Calu3 (cell line): ENCODE measurements around the gene PPP1R14C. TPM values are rescaled to one million over a fixed set of nuclear protein-coding genes. Genes with fewer than 3 reads are reported as not detected.

Experiments
- BruUV-seq: library from RNA; stranded (reverse); fragments of 400-500 nt; replicated peaks from 2 replicates; lab custom pipeline; 2021; lab: Mats Ljungman, UMichigan
- CTCF ChIA-PET: fragments of 300-600 bp; sonication (Branson Sonifier 250); formaldehyde crosslinking; loops from one replicate; lab custom pipeline; 2022; ENCODE audit warnings: antibody characterized with exemption; lab: Charles Lee
- DNase-seq: peaks from one replicate; pipeline ENCODE4 v3.0.0; 2022
- H3K27ac Mint-ChIP-seq: one replicate; pipeline ENCODE4 v1.8.0; 2022; ENCODE audit warnings: mixed read lengths; ENCODE audit not compliant: unreplicated experiment
- H3K27me3 Mint-ChIP-seq: one replicate; pipeline ENCODE4 v1.8.0; 2022; ENCODE audit warnings: mixed read lengths; ENCODE audit not compliant: unreplicated experiment
- H3K36me3 Mint-ChIP-seq: one replicate; pipeline ENCODE4 v1.8.0; 2022; ENCODE audit warnings: mild to moderate bottlenecking, moderate library complexity, mixed read lengths; ENCODE audit not compliant: insufficient read depth, unreplicated experiment
- H3K4me1 Mint-ChIP-seq: one replicate; pipeline ENCODE4 v1.8.0; 2022; ENCODE audit warnings: mild to moderate bottlenecking, low read depth, mixed read lengths; ENCODE audit not compliant: unreplicated experiment
- H3K4me3 Mint-ChIP-seq: one replicate; pipeline ENCODE4 v1.8.0; 2022; ENCODE audit warnings: mild to moderate bottlenecking, low read depth, moderate library complexity, mixed read lengths; ENCODE audit not compliant: unreplicated experiment
- H3K9me3 Mint-ChIP-seq: one replicate; pipeline ENCODE4 v1.8.0; 2022; ENCODE audit warnings: low read depth, mixed read lengths; ENCODE audit not compliant: unreplicated experiment
- intact Hi-C: fragments of 100-400 bp; cut with micrococcal nuclease; formaldehyde crosslinking; loops from one replicate; pipeline ENCODE4 v1.10.0; 2022; ENCODE audit not compliant: unreplicated experiment
- total RNA-seq: library from RNA; stranded (reverse); gene quantifications from 2 replicates; pipeline ENCODE4 v1.2.3, GENCODE V29; 2022
- TF ChIP-seq, protein P1 (sequence below): fragments of 200-600 bp; IDR thresholded peaks from one replicate; pipeline ENCODE4 v1.8.0; 2022; ENCODE audit warnings: antibody characterized with exemption; ENCODE audit not compliant: unreplicated experiment

PPP1R14C gene
- total RNA-seq, 1 experiment from 2014 or later, result 3.6 TPM

DNA sequence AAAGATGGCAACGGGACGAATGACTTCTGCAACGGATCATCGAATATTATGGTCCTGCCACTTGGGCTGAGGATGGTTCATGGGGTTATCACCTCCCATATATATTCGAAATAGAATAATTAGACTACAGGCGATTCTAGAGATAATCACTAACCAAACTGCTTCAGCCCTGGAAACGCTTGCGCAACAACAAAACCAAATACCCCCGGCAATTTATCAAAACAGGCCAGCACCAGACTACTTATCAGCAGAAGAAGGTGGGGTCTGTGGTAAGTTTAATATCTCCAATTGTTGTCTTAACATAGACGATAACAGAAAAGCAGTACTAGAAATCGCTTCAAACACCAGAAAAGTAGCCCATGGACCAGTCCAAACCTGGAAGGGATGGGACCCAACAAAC, 42.9 kb upstream of the PPP1R14C start:
- no TSS peak for BruUV-seq
- TF ChIP-seq, protein P1, sequence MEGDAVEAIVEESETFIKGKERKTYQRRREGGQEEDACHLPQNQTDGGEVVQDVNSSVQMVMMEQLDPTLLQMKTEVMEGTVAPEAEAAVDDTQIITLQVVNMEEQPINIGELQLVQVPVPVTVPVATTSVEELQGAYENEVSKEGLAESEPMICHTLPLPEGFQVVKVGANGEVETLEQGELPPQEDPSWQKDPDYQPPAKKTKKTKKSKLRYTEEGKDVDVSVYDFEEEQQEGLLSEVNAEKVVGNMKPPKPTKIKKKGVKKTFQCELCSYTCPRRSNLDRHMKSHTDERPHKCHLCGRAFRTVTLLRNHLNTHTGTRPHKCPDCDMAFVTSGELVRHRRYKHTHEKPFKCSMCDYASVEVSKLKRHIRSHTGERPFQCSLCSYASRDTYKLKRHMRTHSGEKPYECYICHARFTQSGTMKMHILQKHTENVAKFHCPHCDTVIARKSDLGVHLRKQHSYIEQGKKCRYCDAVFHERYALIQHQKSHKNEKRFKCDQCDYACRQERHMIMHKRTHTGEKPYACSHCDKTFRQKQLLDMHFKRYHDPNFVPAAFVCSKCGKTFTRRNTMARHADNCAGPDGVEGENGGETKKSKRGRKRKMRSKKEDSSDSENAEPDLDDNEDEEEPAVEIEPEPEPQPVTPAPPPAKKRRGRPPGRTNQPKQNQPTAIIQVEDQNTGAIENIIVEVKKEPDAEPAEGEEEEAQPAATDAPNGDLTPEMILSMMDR, result no peak
- no peak for DNase-seq
- CTCF ChIA-PET, result no interaction called here
- Mint-ChIP-seq H3K27ac (no peak overlapping the region), H3K27me3 (peaks cover 26% of the 10 kb centered on the region), H3K4me1 (no peaks in the 10 kb centered on the region), H3K4me3 (no peak overlapping the region), H3K9me3 (no peaks in the 10 kb centered on the region), H3K36me3 (no peaks in the 10 kb centered on the region)
- intact Hi-C loops, result no loop called here

DNA sequence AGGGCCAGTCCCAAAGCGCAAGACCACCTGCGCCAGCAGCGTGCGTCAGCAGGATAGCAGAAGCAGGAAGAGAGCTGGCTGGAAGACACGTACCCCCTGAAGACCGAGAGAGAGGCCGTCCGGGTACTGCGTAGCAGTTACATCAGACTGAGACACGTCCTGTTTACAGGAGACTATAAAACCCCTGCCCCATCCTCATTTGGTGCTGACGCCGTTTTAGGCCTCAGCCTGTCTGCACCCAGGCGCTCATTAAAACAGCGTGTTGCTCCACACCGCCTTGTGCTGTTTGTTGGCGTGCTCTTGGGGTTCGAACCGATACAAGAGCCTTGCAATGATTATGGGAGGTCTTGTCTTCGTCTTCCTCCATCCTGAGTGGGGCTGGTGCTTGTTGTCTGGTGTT, 42.1 kb upstream of the PPP1R14C start:
- DNase-seq, result no peak
- H3K27ac Mint-ChIP-seq, result no peak overlapping the region
- BruUV-seq, result no TSS peak
- peaks cover 18% of the 10 kb centered on the region for H3K27me3 Mint-ChIP-seq
- H3K36me3 Mint-ChIP-seq, result no peaks in the 10 kb centered on the region
- H3K9me3 Mint-ChIP-seq, result no peaks in the 10 kb centered on the region
- H3K4me3 Mint-ChIP-seq, result no peak overlapping the region
- CTCF ChIA-PET, result no interaction called here
- TF ChIP-seq, protein P1, result no peak
- intact Hi-C loops, result no loop called here
- no peaks in the 10 kb centered on the region for H3K4me1 Mint-ChIP-seq

DNA sequence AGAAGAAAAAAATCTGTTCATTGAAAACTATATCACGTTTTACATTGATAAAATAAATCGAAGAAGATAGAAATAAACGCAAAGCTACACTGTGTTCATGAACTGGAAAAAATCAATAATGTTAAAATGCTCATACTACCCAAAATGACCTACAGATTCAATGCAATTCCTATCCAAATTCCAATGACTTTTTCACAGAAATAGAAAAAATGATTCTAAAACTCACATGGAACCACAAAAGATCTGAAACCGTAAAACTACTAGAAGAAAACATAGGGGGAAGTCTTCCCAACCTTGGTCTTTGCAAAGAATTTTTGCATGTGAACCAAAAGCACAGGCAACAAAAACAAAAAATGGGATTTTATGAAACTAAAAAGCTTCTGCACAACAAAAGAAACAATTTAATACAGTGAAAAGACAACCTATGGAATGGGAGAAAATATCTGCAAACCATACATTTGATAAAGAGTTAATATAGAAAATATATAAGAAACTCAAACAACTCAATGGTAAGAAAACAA, 40.0 kb upstream of the PPP1R14C start:
- DNase-seq, result no peak
- Mint-ChIP-seq H3K36me3 (no peaks in the 10 kb centered on the region), H3K4me3 (no peak overlapping the region), H3K9me3 (no peaks in the 10 kb centered on the region), H3K4me1 (no peaks in the 10 kb centered on the region), H3K27ac (no peak overlapping the region), H3K27me3 (peaks cover 12% of the 10 kb centered on the region)
- BruUV-seq, result no TSS peak
- TF ChIP-seq, protein P1, result no peak
- CTCF ChIA-PET, result interaction anchor here (0.6 kb wide), 1 partner anchor 531 kb away, joined by 4 read pairs; no protein-coding TSS in a partner anchor
- intact Hi-C loops, result no loop called here

DNA sequence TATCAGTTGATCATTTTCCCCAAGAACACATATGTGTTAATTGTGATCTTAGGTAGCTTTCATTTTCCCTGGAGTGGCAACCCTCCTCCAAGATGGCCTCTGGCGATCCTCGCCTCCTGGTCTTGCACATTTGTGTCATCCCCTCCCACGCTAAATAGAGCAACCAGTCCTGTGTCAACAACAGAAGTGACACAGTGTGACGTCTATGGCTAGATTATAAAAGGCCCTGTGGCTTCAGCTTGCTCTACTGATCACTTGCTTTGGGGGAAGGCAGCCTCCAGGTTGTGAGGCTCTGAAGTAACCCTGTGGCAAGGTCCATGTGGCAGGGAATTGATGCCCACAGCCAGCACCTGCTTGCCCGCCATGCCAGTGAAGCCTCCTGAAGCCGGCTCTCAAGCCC, 30.6 kb upstream of the PPP1R14C start:
- Mint-ChIP-seq H3K36me3 (no peaks in the 10 kb centered on the region), H3K4me1 (no peaks in the 10 kb centered on the region), H3K9me3 (no peaks in the 10 kb centered on the region), H3K4me3 (no peak overlapping the region), H3K27me3 (peaks cover 15% of the 10 kb centered on the region), H3K27ac (no peak overlapping the region)
- TF ChIP-seq, protein P1, result no peak
- intact Hi-C loops, result no loop called here
- no peak for DNase-seq
- no TSS peak for BruUV-seq
- CTCF ChIA-PET, result no interaction called here
